ENCODE data around the gene ACTR10.

- no peak for TF ChIP-seq CTCF (conservative IDR thresholded peaks at IDR 0.05 in 1 of 2, IDR thresholded peaks at IDR 0.05 in 1 of 2; ENCODE audit: extremely low read depth in 1 of 2, insufficient read depth in 1 of 2, low read depth in 1 of 2, low read length in 2 of 2)
- TF ChIP-seq EZH2 (IDR thresholded peaks at IDR 0.05; ENCODE audit: borderline replicate concordance, low read length) = no peak
These were observed 81.2 kb downstream of the ACTR10 start for GRCh38 chr14:58280954-58281787.
